NCI-H146 treated with DMSO at 0.1 percent for 48 hours (cell line): ENCODE data around the gene HDLBP.
A peak's percentile ranks its signal among the peaks of the same experiment; 100 is the strongest.

ENCODE experiments used
- DNase-seq: peaks from one replicate; lab custom pipeline; 2025; ENCODE audit not compliant: unreplicated experiment; lab: John Stamatoyannopoulos, UW

HDLBP gene

DNA sequence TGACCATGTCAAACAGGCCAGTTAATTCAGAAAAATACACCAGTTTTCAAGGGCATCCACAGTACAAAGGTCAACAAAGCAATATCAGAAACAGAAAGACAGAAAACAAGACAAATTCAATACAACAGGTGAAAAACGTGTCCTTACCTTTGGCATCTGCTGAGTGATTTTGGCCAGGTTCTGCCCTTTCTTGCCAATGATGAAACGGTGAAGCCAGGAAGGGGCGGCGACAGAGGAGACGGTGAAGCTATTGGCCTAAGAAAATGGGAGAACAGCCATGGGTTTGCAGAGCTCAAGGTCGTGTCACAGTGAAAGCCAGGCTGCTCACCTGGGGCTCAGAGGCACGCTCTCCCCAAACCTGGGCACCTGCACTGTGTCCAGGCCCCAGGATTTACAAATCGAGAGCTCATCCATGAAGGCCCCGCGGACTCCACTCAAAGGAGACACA, 60.5 kb downstream of the HDLBP start:
- DNase-seq, result no peak

- DNase-seq, result no peak
Observed at GRCh38 chr2:241252778-241253475, 62.5 kb downstream of the HDLBP start.

- no peak for DNase-seq
Observed at GRCh38 chr2:241249654-241250053, 65.8 kb downstream of the HDLBP start.

DNA sequence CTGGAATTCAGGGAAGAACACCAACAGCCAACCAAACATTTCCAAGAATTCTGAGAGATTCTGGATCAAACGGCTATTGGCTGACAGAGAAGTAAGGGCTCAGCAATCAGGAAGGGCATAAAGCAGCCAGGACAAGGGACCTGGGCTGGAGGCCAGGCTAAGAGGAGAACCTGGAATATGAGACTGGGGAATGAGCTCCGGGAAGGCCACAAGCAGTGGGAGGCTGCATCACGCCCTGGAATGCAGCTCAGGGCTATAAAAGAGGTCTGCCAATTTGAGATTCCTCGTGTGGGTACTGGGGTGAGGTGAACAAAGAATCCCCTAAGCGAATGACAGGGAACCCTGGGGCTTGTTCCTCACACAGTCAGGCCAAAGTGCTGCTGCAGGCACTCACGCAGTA, 66.6 kb downstream of the HDLBP start:
- DNase-seq, result no peak

DNA sequence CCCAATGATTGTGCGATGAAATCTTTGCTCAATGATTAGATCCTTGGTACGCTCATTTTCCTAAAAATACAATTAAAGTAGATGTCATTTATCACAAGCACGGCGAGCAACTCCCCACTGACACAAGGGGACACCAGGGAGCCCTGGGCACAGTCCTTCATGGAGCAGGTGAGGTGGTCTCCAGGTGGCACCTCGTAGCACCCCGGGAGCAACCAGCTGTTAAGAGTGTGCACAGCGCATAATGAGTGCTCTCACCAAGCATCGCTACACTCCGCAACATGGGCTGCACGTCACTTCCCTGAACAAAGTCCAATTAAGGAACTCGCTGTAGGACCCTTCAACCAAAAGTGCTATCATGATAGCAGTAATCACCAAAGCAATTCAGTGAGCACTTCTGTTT, 67.2 kb downstream of the HDLBP start:
- no peak for DNase-seq

- DNase-seq, result no peak
Observed at GRCh38 chr2:241244368-241244767, 71.1 kb downstream of the HDLBP start.

DNA sequence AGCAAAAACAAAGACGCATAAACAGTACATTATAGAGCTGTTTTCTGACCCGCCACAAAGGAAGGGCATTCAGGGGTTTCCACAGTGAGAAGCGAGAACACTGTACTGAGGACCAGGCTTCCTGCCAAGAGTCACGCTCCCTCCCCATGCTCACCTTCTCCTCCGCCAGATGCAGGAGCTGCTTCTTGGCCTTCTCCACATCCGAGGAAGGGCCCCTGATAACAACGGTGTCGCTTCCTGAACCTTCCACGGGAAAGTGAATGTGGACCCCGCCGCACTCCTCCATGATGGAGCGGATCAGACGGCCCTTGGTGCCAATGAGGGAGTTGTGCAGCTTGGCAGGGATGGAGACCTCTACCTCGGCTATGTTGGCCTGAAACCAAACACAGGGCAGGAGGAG, 73.2 kb downstream of the HDLBP start:
- DNase-seq, result no peak

GRCh38 chr2:241241669-241242068, 73.8 kb downstream of the HDLBP start:
- DNase-seq, result no peak

DNA sequence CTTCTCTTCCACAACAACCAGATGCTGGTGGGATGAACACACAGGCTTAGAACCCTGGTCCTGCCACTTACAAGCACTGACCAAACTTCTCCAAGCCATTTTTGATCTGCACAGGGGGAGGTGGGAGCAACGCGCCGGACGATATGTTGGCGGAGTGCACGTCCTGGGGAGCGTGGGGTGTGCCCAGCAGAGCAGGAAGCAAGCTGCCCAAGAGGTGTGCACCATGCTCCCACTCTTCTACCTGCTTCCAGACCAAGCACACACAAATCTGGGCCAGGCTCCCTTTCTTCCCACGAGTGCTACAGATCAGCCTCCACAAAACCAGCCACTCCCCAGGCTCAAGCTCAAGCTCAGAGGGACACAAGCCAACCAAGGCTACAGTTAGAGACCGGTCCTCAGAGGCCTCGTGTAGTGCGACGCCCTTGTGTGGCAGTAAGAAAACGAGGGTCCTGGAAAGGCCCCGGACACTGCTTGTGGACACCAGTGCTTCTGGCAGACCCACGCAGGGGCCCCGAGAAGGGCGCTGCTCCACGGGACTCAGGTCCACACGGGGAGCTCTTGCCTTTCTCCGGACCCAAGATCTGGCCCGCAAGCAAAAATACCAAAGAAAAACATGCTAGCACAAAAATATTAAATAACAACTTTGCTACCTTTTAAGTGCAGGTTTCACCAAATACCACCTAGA, 75.0 kb downstream of the HDLBP start:
- no peak for DNase-seq

DNA sequence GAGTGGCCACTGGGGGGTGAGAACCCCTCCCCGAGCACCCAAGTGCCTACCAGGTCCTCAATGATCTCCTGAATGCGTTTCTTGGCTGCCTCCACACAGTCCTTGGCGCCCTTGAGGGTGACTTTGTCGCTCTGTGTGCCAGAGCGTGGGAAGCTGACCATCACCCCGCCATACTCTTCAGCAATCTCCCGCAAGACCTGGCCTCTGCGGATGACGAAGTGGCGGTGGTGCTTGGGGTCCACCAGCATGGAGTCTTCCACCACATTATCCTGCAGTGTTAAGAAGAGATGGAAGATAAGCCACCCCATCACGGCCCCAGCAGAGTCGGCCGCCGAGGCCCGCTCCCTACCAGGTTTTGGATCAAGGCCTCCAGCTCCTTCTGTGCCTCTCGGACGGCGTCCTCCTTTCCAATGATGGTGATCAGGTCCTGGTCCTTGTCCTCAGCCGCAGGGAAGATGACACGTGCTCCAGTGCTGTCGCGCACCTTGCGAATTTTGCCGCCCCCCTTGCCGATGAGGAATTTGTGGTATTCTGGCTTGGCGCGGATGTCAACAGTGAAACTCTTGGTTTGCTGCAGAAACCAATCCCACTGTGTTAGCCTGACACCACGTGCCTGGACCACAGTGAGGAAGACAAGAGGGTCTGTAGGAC, 75.8 kb downstream of the HDLBP start:
- no peak for DNase-seq

DNA sequence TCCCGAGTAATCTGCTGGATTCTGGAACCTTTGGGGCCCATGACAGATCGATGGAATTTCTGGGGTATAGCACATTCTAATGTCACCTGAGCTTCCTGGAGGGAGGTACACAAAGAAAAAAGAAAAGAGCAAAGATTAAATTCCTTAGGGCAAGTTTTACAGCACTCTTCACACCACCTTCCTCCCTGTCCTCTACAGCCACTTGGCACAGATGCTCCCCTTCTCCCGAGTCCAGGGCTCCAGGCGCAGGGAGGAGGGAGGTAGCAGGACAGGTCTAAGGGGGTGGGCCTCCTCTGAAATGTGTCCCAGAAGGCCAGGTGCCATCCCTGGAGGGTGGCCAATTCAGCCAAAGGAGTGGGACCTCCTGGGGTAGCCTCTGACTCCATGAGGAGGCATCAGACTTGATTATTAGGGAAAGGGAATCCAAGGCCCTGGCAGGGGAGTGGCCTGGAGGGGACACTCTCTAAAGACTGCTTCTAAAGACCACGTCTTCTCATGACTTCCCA, 76.7 kb downstream of the HDLBP start:
- DNase-seq, result no peak

DNA sequence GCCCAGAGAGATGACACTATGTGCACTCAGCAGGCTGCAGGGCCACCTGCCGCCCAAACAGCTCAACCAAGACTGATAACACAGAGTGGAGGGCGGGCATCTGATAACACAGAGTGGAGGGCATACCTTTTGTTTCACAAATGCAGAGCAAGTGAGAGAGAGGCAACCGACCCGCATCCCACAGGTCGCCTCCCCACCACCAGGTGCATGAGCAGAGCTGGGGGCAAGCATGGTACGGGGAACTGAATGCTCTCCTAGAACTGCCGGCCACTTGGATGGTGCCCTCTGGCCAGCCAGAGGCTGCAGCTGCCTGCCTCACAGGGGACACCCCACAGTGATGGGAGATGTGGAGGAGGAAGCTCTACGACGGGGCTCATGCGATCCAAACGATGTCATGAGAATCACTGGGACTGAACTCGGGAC, 77.5 kb downstream of the HDLBP start:
- peak; percentile 43 for DNase-seq

- DNase-seq, result no peak
Observed at GRCh38 chr2:241237047-241237446, 78.4 kb downstream of the HDLBP start.

GRCh38 chr2:241235859-241236593, 79.4 kb downstream of the HDLBP start:
- no peak for DNase-seq

- no peak for DNase-seq
Observed at GRCh38 chr2:241234962-241235740, 80.3 kb downstream of the HDLBP start.

GRCh38 chr2:241234066-241234790, 81.2 kb downstream of the HDLBP start:
- no peak for DNase-seq

DNA sequence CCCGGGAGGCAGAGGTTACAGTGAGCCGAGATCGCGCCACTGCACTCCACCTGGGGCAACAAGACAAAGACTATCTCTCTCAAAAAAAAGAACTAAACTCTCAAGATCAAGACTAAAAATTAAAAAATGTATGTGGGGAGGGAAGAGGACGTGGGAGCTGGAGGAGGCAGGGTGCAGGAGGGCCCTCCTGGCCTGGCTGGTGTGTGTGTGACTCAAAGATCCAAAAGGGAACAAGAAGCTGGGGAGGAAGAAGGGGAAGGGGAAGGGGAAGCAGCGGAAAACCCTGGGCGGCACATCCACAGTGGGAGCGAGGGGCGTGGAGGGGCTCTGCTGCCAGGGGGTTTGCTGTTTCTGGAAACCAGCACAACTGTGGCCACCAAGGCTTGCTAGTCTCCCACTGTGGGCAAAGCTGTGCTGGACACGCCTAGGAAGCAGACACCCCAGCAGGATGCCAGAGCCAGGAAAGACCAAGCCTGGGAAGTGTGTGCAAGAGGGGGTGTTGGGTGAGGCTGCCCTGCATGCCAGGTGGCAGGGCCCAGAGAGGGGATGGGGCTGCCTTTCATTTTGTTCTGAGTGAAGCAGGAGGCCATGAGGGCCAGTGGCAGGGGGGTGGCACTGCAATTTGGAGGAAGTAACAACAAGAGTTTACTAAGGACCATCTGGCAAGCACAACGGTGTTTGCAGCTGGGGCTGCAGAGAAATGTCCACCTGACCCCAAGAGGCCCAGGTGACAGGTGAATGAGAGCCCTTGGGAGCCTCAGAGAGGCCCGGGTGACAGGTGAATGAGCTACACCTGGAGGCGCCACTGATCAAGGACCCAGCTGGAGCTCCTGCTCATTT, 82.5 kb downstream of the HDLBP start:
- DNase-seq, result no peak

DNA sequence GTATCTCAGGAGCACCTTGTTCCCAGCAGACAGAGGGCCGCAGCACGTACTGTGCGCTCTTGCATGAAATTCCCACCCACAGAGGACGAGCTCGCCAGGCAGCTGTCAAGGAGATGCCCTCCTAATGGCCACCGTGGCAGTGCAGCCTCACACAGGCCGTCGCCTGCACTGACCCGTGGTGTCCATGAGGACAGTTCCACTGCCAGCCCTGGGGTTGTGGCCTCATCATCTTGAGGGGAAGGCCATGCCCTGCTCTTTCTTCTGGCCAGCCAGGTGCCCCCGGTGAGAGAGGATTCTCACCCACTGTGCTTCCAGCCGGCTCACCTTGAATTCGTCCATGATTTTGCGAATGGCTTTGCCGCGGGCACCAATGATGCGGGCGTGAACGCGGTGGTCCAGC, 85.0 kb downstream of the HDLBP start:
- DNase-seq, result no peak
